Osteoblast (primary cell): Measurements from ENCODE around the gene PPRC1. TPM values are rescaled to one million over a fixed set of nuclear protein-coding genes. Genes with fewer than 3 reads are reported as not detected.

ENCODE experiments used
- DNase-seq: peaks from one replicate; pipeline ENCODE4 v3.0.0; 2011; ENCODE audit warnings: low spot score, mixed read lengths; ENCODE audit not compliant: insufficient read length; ENCODE audit errors: missing footprints
- H2AFZ ChIP-seq: 2 replicates; pipeline ENCODE4 v1.6.0; 2011; ENCODE audit warnings: mild to moderate bottlenecking, low read length
- H3K27ac ChIP-seq: 2 replicates; pipeline ENCODE4 v1.5.1; 2011; ENCODE audit warnings: mild to moderate bottlenecking, low read depth, low read length, moderate library complexity
- H3K27me3 ChIP-seq: 2 replicates; pipeline ENCODE4 v1.6.0; 2012; ENCODE audit warnings: mild to moderate bottlenecking, control low read depth, inconsistent platforms, low read length, moderate library complexity; ENCODE audit not compliant: insufficient read depth
- H3K36me3 ChIP-seq: 2 replicates; pipeline ENCODE4 v1.5.1; 2011; ENCODE audit warnings: mild to moderate bottlenecking, low read length, control low read depth, moderate library complexity; ENCODE audit not compliant: insufficient read depth
- H3K4me1 ChIP-seq: 2 replicates; pipeline ENCODE4 v1.5.1; 2011; ENCODE audit warnings: mild to moderate bottlenecking, low read length, control low read depth, moderate library complexity; ENCODE audit not compliant: insufficient read depth
- H3K4me2 ChIP-seq: 2 replicates; pipeline ENCODE4 v1.6.0; 2011; ENCODE audit warnings: mild to moderate bottlenecking, low read length; ENCODE audit not compliant: insufficient read depth
- H3K4me3 ChIP-seq: fragments of 200-600 bp; sonication (generic); 3 replicates; pipeline ENCODE4 v1.5.1; 2012; ENCODE audit warnings: mild to moderate bottlenecking, low read length, inconsistent platforms; ENCODE audit not compliant: insufficient read depth
- H3K79me2 ChIP-seq: 2 replicates; pipeline ENCODE4 v1.6.0; 2012; ENCODE audit warnings: mild to moderate bottlenecking, low read length, control low read depth, inconsistent platforms; ENCODE audit not compliant: insufficient read depth
- H3K9me3 ChIP-seq: 2 replicates; pipeline ENCODE4 v1.5.1; 2011; ENCODE audit warnings: low read depth, low read length, control low read depth
- H4K20me1 ChIP-seq: 2 replicates; pipeline ENCODE4 v1.6.0; 2012; ENCODE audit warnings: mild to moderate bottlenecking, low read length, control low read depth; ENCODE audit not compliant: insufficient read depth
- CTCF ChIP-seq: IDR thresholded peaks from 2 replicates; pipeline ENCODE4 v1.5.1; 2011; ENCODE audit warnings: mild to moderate bottlenecking, low read depth, low read length, moderate library complexity; ENCODE audit errors: extremely low read depth
- total RNA-seq: library from RNA; depleted of rRNA; stranded (reverse); fragments of >200 nt; gene quantifications from 2 replicates; pipeline ENCODE4 v1.2.3, GENCODE V29; 2012

Gene PPRC1
- total RNA-seq, 1 donor = 17.7 TPM

GRCh38 chr10:102141583-102142107 is 8.8 kb downstream of the PPRC1 start:
- Histone ChIP-seq H3K27ac (no peak overlapping the region), H3K4me1 (no peaks in the 10 kb centered on the region), H2AFZ (no peak overlapping the region), H3K79me2 (peaks cover 71% of the 10 kb centered on the region), H3K36me3 (peaks cover 75% of the 10 kb centered on the region), H3K27me3 (no peaks in the 10 kb centered on the region), H4K20me1 (peaks cover 55% of the 10 kb centered on the region), H3K9me3 (no peaks in the 10 kb centered on the region), H3K4me2 (no peak overlapping the region), H3K4me3 (no peak overlapping the region)
- no peak for TF ChIP-seq CTCF
- DNase-seq = peak; percentile 46

- peaks cover 15% of the 10 kb centered on the region for H4K20me1 ChIP-seq
- no peak overlapping the region for H3K27ac ChIP-seq
- H2AFZ ChIP-seq = no peak overlapping the region
- no peaks in the 10 kb centered on the region for H3K27me3 ChIP-seq
- no peak for DNase-seq
- H3K4me3 ChIP-seq = no peak overlapping the region
- H3K4me1 ChIP-seq = peaks cover 15% of the 10 kb centered on the region
- no peak for TF ChIP-seq CTCF
- no peak overlapping the region for H3K4me2 ChIP-seq
- H3K9me3 ChIP-seq = no peaks in the 10 kb centered on the region
- H3K79me2 ChIP-seq = peaks cover 28% of the 10 kb centered on the region
- H3K36me3 ChIP-seq = peaks cover 68% of the 10 kb centered on the region
These were observed 14.2 kb downstream of the PPRC1 start for GRCh38 chr10:102146971-102147428.

GRCh38 chr10:102147561-102147960 is 14.7 kb downstream of the PPRC1 start:
- peaks cover 67% of the 10 kb centered on the region for H3K36me3 ChIP-seq
- H3K27ac ChIP-seq = no peak overlapping the region
- H3K4me3 ChIP-seq = no peak overlapping the region
- no peak overlapping the region for H3K4me2 ChIP-seq
- no peak for DNase-seq
- H4K20me1 ChIP-seq = peaks cover 15% of the 10 kb centered on the region
- peaks cover 27% of the 10 kb centered on the region for H3K79me2 ChIP-seq
- no peak for TF ChIP-seq CTCF
- H3K4me1 ChIP-seq = peaks cover 15% of the 10 kb centered on the region
- no peaks in the 10 kb centered on the region for H3K27me3 ChIP-seq
- no peak overlapping the region for H2AFZ ChIP-seq
- no peaks in the 10 kb centered on the region for H3K9me3 ChIP-seq

GRCh38 chr10:102148275-102148674 is 15.4 kb downstream of the PPRC1 start:
- H3K9me3 ChIP-seq = no peaks in the 10 kb centered on the region
- H3K4me3 ChIP-seq = no peak overlapping the region
- no peak overlapping the region for H3K4me2 ChIP-seq
- no peak overlapping the region for H2AFZ ChIP-seq
- H3K27me3 ChIP-seq = no peaks in the 10 kb centered on the region
- peaks cover 61% of the 10 kb centered on the region for H3K36me3 ChIP-seq
- no peak for TF ChIP-seq CTCF
- H3K79me2 ChIP-seq = peaks cover 28% of the 10 kb centered on the region
- H3K27ac ChIP-seq = no peak overlapping the region
- peaks cover 20% of the 10 kb centered on the region for H3K4me1 ChIP-seq
- DNase-seq = no peak
- H4K20me1 ChIP-seq = peaks cover 18% of the 10 kb centered on the region
